IMR-90 (cell line): ENCODE results near the gene RFTN1. TPM values are rescaled to one million over a fixed set of nuclear protein-coding genes. Genes with fewer than 3 reads are reported as not detected.

Experiments
- ATAC-seq: fragments of 200-7000 bp; cut with Tn5 transposase; 2 replicates; pipeline ENCODE4 v1.9.1; 2020; ENCODE audit warnings: low read depth, mild to moderate bottlenecking, moderate library complexity
- BruUV-seq: library from RNA; stranded (reverse); fragments of 400-500 nt; replicated peaks from 2 replicates; lab custom pipeline; 2021; lab: Mats Ljungman, UMichigan
- CTCF ChIA-PET: fragments of 300-600 bp; formaldehyde crosslinking; extraction: SDS; loops from one replicate; lab custom pipeline; 2021; ENCODE audit warnings: antibody characterized with exemption; lab: Yijun Ruan, JAX
- POLR2A ChIA-PET: fragments of 300-600 bp; sonication (Branson Sonifier 250); formaldehyde crosslinking; loops from one replicate; lab custom pipeline; 2022; ENCODE audit warnings: antibody characterized with exemption; ENCODE audit not compliant: unreplicated experiment; lab: Charles Lee
- DNase-seq: peaks from one replicate; pipeline ENCODE4 v3.0.0; 2013
- H2AFZ ChIP-seq: replicated peaks from 2 replicates; pipeline ENCODE3; 2013; ENCODE audit warnings: low read length, mild to moderate bottlenecking; ENCODE audit not compliant: poor library complexity
- H2AK5ac ChIP-seq: 2 replicates; pipeline ENCODE4 v1.6.1; 2013; ENCODE audit warnings: low read depth, low read length, inconsistent platforms
- H2AK9ac ChIP-seq: replicated peaks from 2 replicates; pipeline ENCODE3; 2013; ENCODE audit warnings: mild to moderate bottlenecking, low read depth, low read length, moderate library complexity; ENCODE audit not compliant: poor library complexity
- H2BK120ac ChIP-seq: 2 replicates; pipeline ENCODE4 v1.6.1; 2013; ENCODE audit warnings: low read depth, low read length, inconsistent platforms
- H2BK15ac ChIP-seq: 3 replicates; pipeline ENCODE4 v1.6.1; 2013; ENCODE audit warnings: low read depth, low read length, inconsistent platforms
- H2BK20ac ChIP-seq: 2 replicates; pipeline ENCODE4 v1.6.1; 2013; ENCODE audit warnings: low read depth, mild to moderate bottlenecking, inconsistent platforms, low read length, moderate library complexity
- H2BK5ac ChIP-seq: 2 replicates; pipeline ENCODE4 v1.6.1; 2013; ENCODE audit warnings: mild to moderate bottlenecking, low read depth, low read length, inconsistent platforms; ENCODE audit not compliant: poor library complexity, severe bottlenecking
- H3K14ac ChIP-seq: replicated peaks from 2 replicates; pipeline ENCODE4 v1.6.1; 2013; ENCODE audit warnings: low read depth, low read length, inconsistent platforms
- H3K18ac ChIP-seq: 2 replicates; pipeline ENCODE4 v1.6.1; 2013; ENCODE audit warnings: low read depth, low read length, control low read depth
- H3K23ac ChIP-seq: 2 replicates; pipeline ENCODE4 v1.6.1; 2013; ENCODE audit warnings: low read depth, low read length, inconsistent platforms
- H3K27ac ChIP-seq: 2 replicates; pipeline ENCODE4 v1.5.1; 2013; ENCODE audit warnings: mild to moderate bottlenecking, control low read depth, low read length; ENCODE audit not compliant: insufficient read depth
- H3K27me3 ChIP-seq: 2 replicates; pipeline ENCODE4 v1.6.1; 2013; ENCODE audit warnings: low read length; ENCODE audit not compliant: control insufficient read depth, insufficient read depth
- H3K36me3 ChIP-seq: 2 replicates; pipeline ENCODE4 v1.6.1; 2013; ENCODE audit warnings: low read length, mixed read lengths; ENCODE audit not compliant: control insufficient read depth, insufficient read depth
- H3K4ac ChIP-seq: 2 replicates; pipeline ENCODE4 v1.6.1; 2013; ENCODE audit warnings: low read depth, low read length, inconsistent platforms
- H3K4me1 ChIP-seq: 2 replicates; pipeline ENCODE4 v1.6.1; 2013; ENCODE audit warnings: low read length, mixed read lengths; ENCODE audit not compliant: control insufficient read depth, insufficient read depth
- H3K4me2 ChIP-seq: 2 replicates; pipeline ENCODE4 v1.6.1; 2013; ENCODE audit warnings: low read depth, mild to moderate bottlenecking, control low read depth, low read length, moderate library complexity
- H3K4me3 ChIP-seq: 2 replicates; pipeline ENCODE4 v1.5.1; 2013; ENCODE audit warnings: low read depth, mild to moderate bottlenecking, control low read depth, low read length, moderate library complexity; ENCODE audit not compliant: insufficient read depth
- H3K56ac ChIP-seq: 2 replicates; pipeline ENCODE4 v1.6.1; 2013; ENCODE audit warnings: low read length, inconsistent platforms; ENCODE audit not compliant: insufficient read depth; ENCODE audit errors: extremely low read depth
- H3K79me1 ChIP-seq, 2 experiments: 2 replicates each; pipeline ENCODE4 v1.6.1; 2013; ENCODE audit warnings: low read length in 2 of 2, inconsistent platforms in 1 of 2, low read depth in 1 of 2
- H3K9ac ChIP-seq: 2 replicates; pipeline ENCODE4 v1.6.1; 2013; ENCODE audit warnings: low read depth, low read length, control low read depth
- H3K9me1 ChIP-seq: 2 replicates; pipeline ENCODE4 v1.6.1; 2013; ENCODE audit warnings: low read length, inconsistent platforms; ENCODE audit not compliant: insufficient read depth
- H3K9me3 ChIP-seq: 2 replicates; pipeline ENCODE4 v1.6.1; 2013; ENCODE audit warnings: low read length; ENCODE audit not compliant: control insufficient read depth, insufficient read depth
- H4K20me1 ChIP-seq: 2 replicates; pipeline ENCODE4 v1.6.1; 2013; ENCODE audit warnings: low read length, inconsistent platforms; ENCODE audit not compliant: insufficient read depth
- H4K5ac ChIP-seq: 2 replicates; pipeline ENCODE4 v1.6.1; 2013; ENCODE audit warnings: mild to moderate bottlenecking, low read depth, low read length, control low read depth
- H4K8ac ChIP-seq, 2 experiments: 2 replicates each; pipeline ENCODE4 v1.6.1; 2013; ENCODE audit warnings: low read depth in 2 of 2, low read length in 2 of 2, control low read depth in 1 of 2, inconsistent platforms in 1 of 2
- H4K91ac ChIP-seq: 2 replicates; pipeline ENCODE4 v1.6.1; 2013; ENCODE audit warnings: low read depth, low read length, inconsistent platforms; ENCODE audit not compliant: insufficient read depth
- BHLHE40 ChIP-seq: fragments of 150-350 bp; IDR thresholded peaks from 2 replicates; pipeline ENCODE4 v1.6.1; 2016; ENCODE audit warnings: mild to moderate bottlenecking, low read depth, low read length
- CTCF ChIP-seq: conservative IDR thresholded peaks from 2 replicates; pipeline ENCODE4 v1.5.1; 2012; ENCODE audit warnings: mild to moderate bottlenecking, low read depth, low read length, improper control_type of control experiment
- FOS ChIP-seq: fragments of 150-350 bp; IDR thresholded peaks from 2 replicates; pipeline ENCODE4 v1.6.1; 2016; ENCODE audit warnings: low read depth, low read length
- MAFK ChIP-seq: IDR thresholded peaks from 2 replicates; pipeline ENCODE4 v1.6.1; 2012; ENCODE audit warnings: low read depth, low read length, improper control_type of control experiment
- MXI1 ChIP-seq: IDR thresholded peaks from 2 replicates; pipeline ENCODE4 v1.6.1; 2012; ENCODE audit warnings: low read depth, mild to moderate bottlenecking, low read length, moderate library complexity, borderline replicate concordance
- POLR2A ChIP-seq: IDR thresholded peaks from 2 replicates; pipeline ENCODE4 v1.6.1; 2012; ENCODE audit warnings: mild to moderate bottlenecking, low read depth, low read length
- RAD21 ChIP-seq: IDR thresholded peaks from 2 replicates; pipeline ENCODE4 v1.6.1; 2012; ENCODE audit warnings: low read length, improper control_type of control experiment
- RCOR1 ChIP-seq: IDR thresholded peaks from 2 replicates; pipeline ENCODE4 v1.6.1; 2012; ENCODE audit warnings: mild to moderate bottlenecking, low read length, improper control_type of control experiment; ENCODE audit not compliant: insufficient replicate concordance
- RFX5 ChIP-seq: IDR thresholded peaks from 2 replicates; pipeline ENCODE4 v1.8.0; 2012; ENCODE audit warnings: low read depth, mild to moderate bottlenecking, low read length, moderate library complexity
- WGBS, 2 experiments: methylation state at CpG; one replicate each; pipeline versions ENCODE4 v1.1.5 to v1.1.7; 2013; ENCODE audit warnings: missing lambda C conversion rate in 2 of 2; ENCODE audit not compliant: insufficient read length in 1 of 2; ENCODE audit errors: extremely low coverage in 2 of 2; 5-methylcytosine and 5-hydroxymethylcytosine counted together
- dilution Hi-C: fragments of 300-500 bp; cut with HindIII; formaldehyde crosslinking; loops from one replicate; pipeline ENCODE4 v1.14.3; 2018; ENCODE audit warnings: low sequenced_read_pairs; ENCODE audit not compliant: unreplicated experiment
- in situ Hi-C: fragments of 300-500 bp; cut with MboI; formaldehyde crosslinking; loops from 3 replicates; pipeline ENCODE4 v1.14.3; 2019; ENCODE audit warnings: low sequenced_read_pairs, inconsistent platforms, mixed read lengths
- intact Hi-C: fragments of 100-400 bp; cut with micrococcal nuclease; formaldehyde crosslinking; loops from 2 replicates; pipeline ENCODE4 v1.10.0; 2022
- polyA plus RNA-seq, 3 experiments: library from polyadenylated mRNA; depleted of rRNA; stranded (reverse); fragments of >200 nt; gene quantifications; 2 replicates each; pipeline ENCODE4 v1.2.3, GENCODE V29; 2012; ENCODE audit warnings: low replicate concordance in 1 of 3
- total RNA-seq: library from RNA; depleted of rRNA; stranded (reverse); fragments of >200 nt; gene quantifications from 2 replicates; pipeline ENCODE4 v1.2.3, GENCODE V29; 2012
- TF ChIP-seq, protein P1 (sequence below): fragments of 150-350 bp; IDR thresholded peaks from 2 replicates; pipeline ENCODE4 v1.6.1; 2016; ENCODE audit warnings: low read depth, mild to moderate bottlenecking, low read length, moderate library complexity, borderline replicate concordance

RFTN1 gene
- total and polyA plus RNA-seq, 2 of the 4 experiments (the other 2 are of a cell fraction): 45.0 to 52.0 TPM

DNA sequence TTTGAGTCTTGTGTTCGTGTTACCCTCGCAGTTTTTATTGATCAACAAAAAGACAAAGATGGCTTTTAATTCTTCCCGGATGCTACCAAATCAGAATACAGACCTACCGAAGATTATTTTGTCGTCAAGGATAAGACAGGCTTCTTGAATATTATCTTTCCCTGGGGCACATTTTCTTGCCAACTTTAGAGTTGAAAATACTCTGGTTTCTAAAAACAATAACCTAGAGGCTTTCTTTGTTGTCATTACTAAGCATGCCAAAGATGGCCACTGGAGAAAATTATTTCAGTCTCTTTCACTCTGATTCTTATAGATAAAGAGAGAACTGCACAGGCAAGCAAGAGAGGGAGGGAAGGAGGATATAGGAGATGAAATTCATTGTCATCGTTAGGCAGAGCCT, 214.6 kb downstream of the RFTN1 start:
- ATAC-seq (no peak), DNase-seq (no peak)
- Histone ChIP-seq H2BK5ac (no peak overlapping the region), H3K4me1 (peaks cover 2% of the 10 kb centered on the region; the same call in 1 of the 2 replicates), H3K36me3 (peaks cover 6% of the 10 kb centered on the region; the same call in 1 of the 2 replicates), H4K20me1 (no peaks in the 10 kb centered on the region), H3K4me2 (no peak overlapping the region), H2AK9ac (no peak overlapping the region), H2BK15ac (no peak overlapping the region), H3K4ac (no peak overlapping the region), H3K56ac (no peak overlapping the region), H3K4me3 (no peak overlapping the region), H3K9me3 (no peaks in the 10 kb centered on the region), H3K27ac (no peak overlapping the region), H4K5ac (no peak overlapping the region), H3K79me1 (no peaks in the 10 kb centered on the region), H2AFZ (no peak overlapping the region), H3K14ac (no peak overlapping the region), H3K18ac (no peak overlapping the region), H2BK20ac (no peak overlapping the region), H3K23ac (no peak overlapping the region), H4K91ac (no peak overlapping the region), H4K8ac (no peak overlapping the region), H2BK120ac (no peak overlapping the region), H2AK5ac (no peak overlapping the region), H3K9me1 (no peaks in the 10 kb centered on the region; the same call in 1 of the 2 replicates), H3K27me3 (no peaks in the 10 kb centered on the region), H3K9ac (no peak overlapping the region)
- no peak for TF ChIP-seq MXI1
- no peak for TF ChIP-seq RCOR1
- no peak for TF ChIP-seq RFX5
- no peak for TF ChIP-seq MAFK
- no peak for TF ChIP-seq BHLHE40
- TF ChIP-seq, protein P1, sequence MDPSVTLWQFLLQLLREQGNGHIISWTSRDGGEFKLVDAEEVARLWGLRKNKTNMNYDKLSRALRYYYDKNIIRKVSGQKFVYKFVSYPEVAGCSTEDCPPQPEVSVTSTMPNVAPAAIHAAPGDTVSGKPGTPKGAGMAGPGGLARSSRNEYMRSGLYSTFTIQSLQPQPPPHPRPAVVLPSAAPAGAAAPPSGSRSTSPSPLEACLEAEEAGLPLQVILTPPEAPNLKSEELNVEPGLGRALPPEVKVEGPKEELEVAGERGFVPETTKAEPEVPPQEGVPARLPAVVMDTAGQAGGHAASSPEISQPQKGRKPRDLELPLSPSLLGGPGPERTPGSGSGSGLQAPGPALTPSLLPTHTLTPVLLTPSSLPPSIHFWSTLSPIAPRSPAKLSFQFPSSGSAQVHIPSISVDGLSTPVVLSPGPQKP: no peak
- no peak for TF ChIP-seq FOS
- TF ChIP-seq RAD21: no peak
- no peak for TF ChIP-seq POLR2A
- TF ChIP-seq CTCF: no peak
- 96% methylated on average over 3 of the region's 6 CpGs; no CpG with 5 or more reads in 1 of the 2 experiments for WGBS, 2 experiments
- dilution Hi-C loops (loop anchor here (25.0 kb wide), 1 partner anchor 238 kb away; no protein-coding TSS in a partner anchor), intact Hi-C loops (no loop called here), in situ Hi-C loops (loop anchor here (25.0 kb wide), 3 partner anchors 588 to 938 kb away; partner anchors contain the start of gene PLCL2)
- BruUV-seq: no TSS peak
- ChIA-PET POLR2A (no interaction called here), CTCF (no interaction called here)
